ENCODE results near the gene INAVA.

The INAVA gene

DNA sequence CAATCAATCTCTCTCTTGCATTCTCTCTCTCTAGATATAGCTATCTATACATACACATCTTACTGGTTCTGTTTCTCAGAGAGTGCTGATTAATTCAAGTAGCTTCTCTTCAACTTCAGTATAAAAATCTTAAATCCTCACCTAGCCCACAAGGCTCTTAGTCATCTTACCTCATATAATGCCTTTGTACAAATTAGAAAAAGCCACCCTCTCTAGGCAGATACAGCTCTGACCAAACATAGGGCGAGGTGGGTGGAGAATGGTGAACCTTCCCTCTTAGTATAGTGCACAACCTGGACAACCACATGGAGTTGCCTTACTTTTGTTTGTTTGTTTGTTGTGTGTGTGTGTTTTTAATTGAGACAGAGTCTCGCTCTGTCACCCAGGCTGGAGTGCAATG, 5.1 kb upstream of the INAVA start:
- TF ChIP-seq, protein P1, sequence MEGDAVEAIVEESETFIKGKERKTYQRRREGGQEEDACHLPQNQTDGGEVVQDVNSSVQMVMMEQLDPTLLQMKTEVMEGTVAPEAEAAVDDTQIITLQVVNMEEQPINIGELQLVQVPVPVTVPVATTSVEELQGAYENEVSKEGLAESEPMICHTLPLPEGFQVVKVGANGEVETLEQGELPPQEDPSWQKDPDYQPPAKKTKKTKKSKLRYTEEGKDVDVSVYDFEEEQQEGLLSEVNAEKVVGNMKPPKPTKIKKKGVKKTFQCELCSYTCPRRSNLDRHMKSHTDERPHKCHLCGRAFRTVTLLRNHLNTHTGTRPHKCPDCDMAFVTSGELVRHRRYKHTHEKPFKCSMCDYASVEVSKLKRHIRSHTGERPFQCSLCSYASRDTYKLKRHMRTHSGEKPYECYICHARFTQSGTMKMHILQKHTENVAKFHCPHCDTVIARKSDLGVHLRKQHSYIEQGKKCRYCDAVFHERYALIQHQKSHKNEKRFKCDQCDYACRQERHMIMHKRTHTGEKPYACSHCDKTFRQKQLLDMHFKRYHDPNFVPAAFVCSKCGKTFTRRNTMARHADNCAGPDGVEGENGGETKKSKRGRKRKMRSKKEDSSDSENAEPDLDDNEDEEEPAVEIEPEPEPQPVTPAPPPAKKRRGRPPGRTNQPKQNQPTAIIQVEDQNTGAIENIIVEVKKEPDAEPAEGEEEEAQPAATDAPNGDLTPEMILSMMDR (conservative IDR thresholded peaks at IDR 0.05; ENCODE audit: low read depth, low read length): no peak
- Histone ChIP-seq H3K27me3 (ENCODE audit: insufficient read depth, low read depth) (no peaks in the 10 kb centered on the region), H2AFZ (ENCODE audit: low read depth) (no peak overlapping the region), H3K4me1 (ENCODE audit: low read depth, poor library complexity, severe bottlenecking) (peaks cover 96% of the 10 kb centered on the region), H3K9ac (no peak overlapping the region), H3K4me3 (IDR thresholded peaks at IDR 0.05; ENCODE audit: insufficient read depth, low read depth, low read length) (no peak overlapping the region), H3K79me2 (ENCODE audit: insufficient read depth, low read depth) (peaks cover 26% of the 10 kb centered on the region), H3K27ac (no peak overlapping the region), H3K4me2 (peak overlapping the region; percentile 98; the same call in 1 of the 2 replicates), H4K20me1 (ENCODE audit: insufficient read depth) (no peaks in the 10 kb centered on the region), H3K36me3 (ENCODE audit: insufficient read depth) (no peaks in the 10 kb centered on the region)

DNA sequence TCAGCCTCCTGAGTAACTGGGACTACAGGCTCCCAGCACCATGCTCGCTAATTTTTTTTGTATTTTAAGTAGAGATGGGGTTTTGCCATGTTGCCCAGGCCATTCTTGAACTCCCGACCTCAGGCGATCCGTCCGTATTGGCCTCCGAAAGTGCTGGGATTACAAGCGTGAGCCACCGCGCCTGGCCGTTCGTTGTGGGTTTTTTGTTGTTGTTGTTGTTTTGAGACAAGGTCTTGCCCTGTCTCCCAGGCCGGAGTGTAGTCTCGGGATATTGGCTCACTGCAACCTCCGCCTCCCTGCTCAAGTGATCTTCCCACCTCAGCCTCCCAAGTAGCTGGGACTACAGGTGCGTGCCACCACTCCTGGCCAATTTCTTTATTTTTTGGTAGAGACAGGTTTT, 4.7 kb upstream of the INAVA start:
- peaks cover 26% of the 10 kb centered on the region for H3K79me2 ChIP-seq (ENCODE audit: insufficient read depth, low read depth)
- H3K4me3 ChIP-seq (IDR thresholded peaks at IDR 0.05; ENCODE audit: insufficient read depth, low read depth, low read length): no peak overlapping the region
- no peak overlapping the region for H3K9ac ChIP-seq
- no peaks in the 10 kb centered on the region for H3K36me3 ChIP-seq (ENCODE audit: insufficient read depth)
- no peak overlapping the region for H3K27ac ChIP-seq
- H4K20me1 ChIP-seq (ENCODE audit: insufficient read depth): no peaks in the 10 kb centered on the region
- peak overlapping the region; percentile 98 for H3K4me2 ChIP-seq
- peaks cover 96% of the 10 kb centered on the region for H3K4me1 ChIP-seq (ENCODE audit: low read depth, poor library complexity, severe bottlenecking)
- no peak overlapping the region for H2AFZ ChIP-seq (ENCODE audit: low read depth)
- no peaks in the 10 kb centered on the region for H3K27me3 ChIP-seq (ENCODE audit: insufficient read depth, low read depth)
- TF ChIP-seq, protein P1 (conservative IDR thresholded peaks at IDR 0.05; ENCODE audit: low read depth, low read length): no peak

DNA sequence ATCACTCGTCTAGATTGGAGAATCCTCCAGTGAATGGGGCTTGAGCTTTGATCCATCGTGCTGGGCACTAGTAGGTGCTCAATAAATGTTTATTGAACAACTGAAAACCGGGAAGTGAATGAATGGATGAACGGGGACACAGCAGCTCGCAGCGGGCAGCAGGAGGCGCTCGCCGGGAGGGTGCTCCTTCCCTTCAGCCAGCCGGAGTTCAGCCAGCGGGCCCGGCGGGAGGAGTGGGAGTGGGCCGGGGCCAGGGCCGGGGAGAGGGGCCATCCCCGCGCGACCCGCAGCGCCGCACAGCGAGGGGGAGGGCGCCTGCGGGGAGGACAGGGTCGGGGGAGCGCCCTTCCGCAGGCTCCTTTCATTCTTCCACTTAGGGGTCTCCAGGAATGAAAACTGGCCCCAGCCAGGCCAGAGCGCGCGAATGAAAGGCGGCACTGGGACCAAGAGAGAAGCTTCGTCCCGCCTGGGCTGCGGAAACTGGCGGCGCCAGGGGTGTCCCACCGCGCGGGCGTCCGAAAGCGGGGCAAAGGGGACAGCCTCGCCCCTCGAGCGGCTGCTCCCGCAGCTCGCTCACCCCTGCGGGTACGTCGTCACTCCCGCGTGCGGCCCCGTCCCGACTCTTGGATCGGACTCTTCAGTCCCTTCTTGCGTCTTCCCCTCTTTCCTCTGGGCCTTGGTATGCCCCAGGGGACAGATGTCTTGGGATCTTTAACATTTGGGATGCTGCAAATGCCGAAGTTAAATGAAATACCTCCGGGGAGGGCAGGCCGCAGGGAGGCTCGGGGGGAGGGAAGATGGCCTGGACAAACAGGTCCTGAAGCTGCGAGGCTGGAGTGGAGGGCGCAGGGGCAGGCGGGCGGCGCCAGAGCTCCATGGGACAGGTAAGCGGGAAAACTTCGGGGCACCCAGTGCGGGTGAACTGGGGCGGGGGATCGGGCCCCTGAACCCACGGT, 3.6 kb upstream of the INAVA start:
- Histone ChIP-seq H3K4me2 (peak overlapping the region; percentile 98), H3K4me1 (ENCODE audit: low read depth, poor library complexity, severe bottlenecking) (peaks cover 96% of the 10 kb centered on the region), H3K9ac (peak overlapping the region; percentile 85), H3K4me3 (IDR thresholded peaks at IDR 0.05; ENCODE audit: insufficient read depth, low read depth, low read length) (peak overlapping the region; percentile 96), H2AFZ (ENCODE audit: low read depth) (peak overlapping the region; percentile 89), H4K20me1 (ENCODE audit: insufficient read depth) (no peaks in the 10 kb centered on the region), H3K27ac (peak overlapping the region; percentile 68), H3K36me3 (ENCODE audit: insufficient read depth) (no peaks in the 10 kb centered on the region), H3K79me2 (ENCODE audit: insufficient read depth, low read depth) (peaks cover 26% of the 10 kb centered on the region), H3K27me3 (ENCODE audit: insufficient read depth, low read depth) (no peaks in the 10 kb centered on the region)
- TF ChIP-seq, protein P1 (conservative IDR thresholded peaks at IDR 0.05; ENCODE audit: low read depth, low read length): peak; percentile 77

DNA sequence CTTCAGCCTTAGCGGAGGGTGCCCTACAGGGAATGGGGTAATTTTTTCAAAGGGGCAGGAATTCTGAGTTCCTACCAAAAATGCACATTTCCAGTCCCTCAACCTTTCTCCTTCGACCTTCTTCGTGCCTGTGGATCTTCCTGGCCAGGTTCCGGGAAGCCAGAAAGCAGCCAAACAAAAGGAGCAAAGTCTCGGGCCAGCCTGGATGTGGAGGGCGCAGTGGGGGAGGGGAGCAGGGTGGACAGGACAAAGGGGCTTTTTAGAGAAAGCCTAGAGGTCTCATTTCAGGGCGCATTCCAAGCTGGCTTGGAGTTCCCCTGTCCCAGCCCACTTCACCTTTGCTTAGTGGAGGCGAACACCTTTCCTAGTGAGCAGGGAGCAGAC, 2.9 kb upstream of the INAVA start:
- peak overlapping the region; percentile 68 for H3K27ac ChIP-seq
- H2AFZ ChIP-seq (ENCODE audit: low read depth): peak overlapping the region; percentile 89
- peaks cover 26% of the 10 kb centered on the region for H3K79me2 ChIP-seq (ENCODE audit: insufficient read depth, low read depth)
- H3K4me1 ChIP-seq (ENCODE audit: low read depth, poor library complexity, severe bottlenecking): peaks cover 96% of the 10 kb centered on the region
- H4K20me1 ChIP-seq (ENCODE audit: insufficient read depth): no peaks in the 10 kb centered on the region
- TF ChIP-seq, protein P1 (conservative IDR thresholded peaks at IDR 0.05; ENCODE audit: low read depth, low read length): no peak
- no peaks in the 10 kb centered on the region for H3K27me3 ChIP-seq (ENCODE audit: insufficient read depth, low read depth)
- peak overlapping the region; percentile 85 for H3K9ac ChIP-seq
- H3K4me3 ChIP-seq (IDR thresholded peaks at IDR 0.05; ENCODE audit: insufficient read depth, low read depth, low read length): peak overlapping the region; percentile 96
- no peaks in the 10 kb centered on the region for H3K36me3 ChIP-seq (ENCODE audit: insufficient read depth)
- H3K4me2 ChIP-seq: peak overlapping the region; percentile 98
